Smooth muscle cell (in vitro differentiated cells): ENCODE measurements around the gene UMPS. TPM values are rescaled to one million over a fixed set of nuclear protein-coding genes. Genes with fewer than 3 reads are reported as not detected.

Experiments used
- DNase-seq: peaks from one replicate; lab custom pipeline; 2025; ENCODE audit not compliant: unreplicated experiment; lab: John Stamatoyannopoulos, UW
- H2AFZ ChIP-seq: fragments of 200-600 bp; sonication (generic); 2 replicates; pipeline ENCODE4 v1.6.0; 2016; ENCODE audit warnings: antibody characterized with exemption, low read depth, mild to moderate bottlenecking
- H3F3A ChIP-seq: fragments of 200-600 bp; sonication (generic); 2 replicates; pipeline ENCODE4 v1.6.0; 2017; ENCODE audit warnings: antibody characterized with exemption, low read depth
- H3K27ac ChIP-seq: fragments of 200-600 bp; sonication (generic); 2 replicates; pipeline ENCODE4 v1.5.1; 2016; ENCODE audit warnings: low read depth, mild to moderate bottlenecking
- H3K27me3 ChIP-seq: fragments of 200-600 bp; sonication (generic); 2 replicates; pipeline ENCODE4 v1.6.1; 2016; ENCODE audit warnings: low read depth, mild to moderate bottlenecking
- H3K36me3 ChIP-seq: fragments of 200-600 bp; sonication (generic); 2 replicates; pipeline ENCODE4 v1.5.1; 2016; ENCODE audit warnings: low read depth
- H3K4me1 ChIP-seq: fragments of 200-600 bp; sonication (generic); 2 replicates; pipeline ENCODE4 v1.5.1; 2016; ENCODE audit warnings: low read depth
- H3K4me2 ChIP-seq: fragments of 200-600 bp; sonication (generic); 2 replicates; pipeline ENCODE4 v1.6.0; 2016; ENCODE audit warnings: mild to moderate bottlenecking
- H3K4me3 ChIP-seq: fragments of 200-600 bp; sonication (generic); 2 replicates; pipeline ENCODE4 v1.5.1; 2016; ENCODE audit warnings: mild to moderate bottlenecking
- H3K79me2 ChIP-seq: fragments of 200-600 bp; sonication (generic); 2 replicates; pipeline ENCODE4 v1.6.0; 2016; ENCODE audit warnings: low read depth, mild to moderate bottlenecking
- H3K9ac ChIP-seq: fragments of 200-600 bp; sonication (generic); 2 replicates; pipeline ENCODE4 v1.6.0; 2016; ENCODE audit warnings: low read depth
- H3K9me3 ChIP-seq: fragments of 200-600 bp; sonication (generic); replicated peaks from 2 replicates; pipeline ENCODE4 v1.5.1; 2016; ENCODE audit warnings: low read depth
- H4K20me1 ChIP-seq: fragments of 200-600 bp; sonication (generic); 2 replicates; pipeline ENCODE4 v1.6.0; 2016; ENCODE audit warnings: low read depth
- CTCF ChIP-seq: fragments of 200-600 bp; sonication (generic); IDR thresholded peaks from 2 replicates; pipeline ENCODE4 v1.5.1; 2017; ENCODE audit warnings: borderline replicate concordance, mild to moderate bottlenecking, antibody characterized with exemption; ENCODE audit not compliant: insufficient read depth, poor library complexity, severe bottlenecking
- WGBS: methylation state at CpG from one replicate; pipeline ENCODE4 v1.1.7; 2016; ENCODE audit warnings: low lambda C conversion rate; 5-methylcytosine and 5-hydroxymethylcytosine counted together
- polyA plus RNA-seq: library from polyadenylated mRNA; unstranded; fragments of >200 nt; fragmentation: Nextera tagmentation; extraction: Ambion mirVana; gene quantifications from 2 replicates; pipeline ENCODE4 v1.2.1, GENCODE V29; 2016
- total RNA-seq: library from RNA; depleted of rRNA; stranded (reverse); fragments of >200 nt; gene quantifications from 2 replicates; pipeline ENCODE4 v1.2.3, GENCODE V29; 2014

UMPS gene
- total and polyA plus RNA-seq, 2 experiments from 2014 or later = 22.3 to 79.2 TPM

- Histone ChIP-seq H2AFZ (no peak overlapping the region), H3K27ac (no peak overlapping the region), H3K4me1 (peaks cover 17% of the 10 kb centered on the region), H3K9ac (no peak overlapping the region), H3F3A (peaks cover 26% of the 10 kb centered on the region), H3K36me3 (no peaks in the 10 kb centered on the region), H3K79me2 (no peaks in the 10 kb centered on the region), H3K27me3 (no peaks in the 10 kb centered on the region), H3K9me3 (no peaks in the 10 kb centered on the region), H3K4me3 (no peak overlapping the region), H4K20me1 (no peaks in the 10 kb centered on the region), H3K4me2 (no peak overlapping the region)
- no peak for DNase-seq
- TF ChIP-seq CTCF = peak; percentile 25
- 76% methylated on average over 7 of the region's 7 CpGs for WGBS
Measured at GRCh38 chr3:124768812-124769211, 38.6 kb downstream of the UMPS start.

GRCh38 chr3:124769462-124769861 is 39.2 kb downstream of the UMPS start:
- Histone ChIP-seq H3K36me3 (no peaks in the 10 kb centered on the region), H3F3A (peaks cover 26% of the 10 kb centered on the region), H3K4me1 (peaks cover 18% of the 10 kb centered on the region), H3K9me3 (no peaks in the 10 kb centered on the region), H4K20me1 (no peaks in the 10 kb centered on the region), H3K9ac (no peak overlapping the region), H3K27me3 (no peaks in the 10 kb centered on the region), H2AFZ (no peak overlapping the region), H3K4me3 (no peak overlapping the region), H3K27ac (peak overlapping the region; percentile 71), H3K4me2 (peak overlapping the region; percentile 64), H3K79me2 (no peaks in the 10 kb centered on the region)
- WGBS = 88% methylated on average over 9 of the region's 9 CpGs
- DNase-seq = no peak
- no peak for TF ChIP-seq CTCF

GRCh38 chr3:124770336-124771082 is 40.3 kb downstream of the UMPS start:
- Histone ChIP-seq H3K79me2 (no peaks in the 10 kb centered on the region), H4K20me1 (no peaks in the 10 kb centered on the region), H3K27ac (peak overlapping the region; percentile 71), H2AFZ (no peak overlapping the region), H3K9me3 (no peaks in the 10 kb centered on the region), H3K27me3 (no peaks in the 10 kb centered on the region), H3K36me3 (no peaks in the 10 kb centered on the region), H3K4me1 (peaks cover 23% of the 10 kb centered on the region), H3K4me2 (peak overlapping the region; percentile 64), H3K9ac (no peak overlapping the region), H3F3A (peaks cover 26% of the 10 kb centered on the region), H3K4me3 (no peak overlapping the region)
- DNase-seq = peak; percentile 61
- no peak for TF ChIP-seq CTCF
- 19% methylated on average over 8 of the region's 10 CpGs for WGBS

- Histone ChIP-seq H3F3A (peaks cover 26% of the 10 kb centered on the region), H3K4me3 (no peak overlapping the region), H3K4me1 (peaks cover 23% of the 10 kb centered on the region), H3K9ac (no peak overlapping the region), H2AFZ (no peak overlapping the region), H3K27me3 (no peaks in the 10 kb centered on the region), H3K4me2 (peak overlapping the region; percentile 64), H3K36me3 (no peaks in the 10 kb centered on the region), H3K9me3 (no peaks in the 10 kb centered on the region), H4K20me1 (no peaks in the 10 kb centered on the region), H3K79me2 (no peaks in the 10 kb centered on the region), H3K27ac (peak overlapping the region; percentile 71)
- TF ChIP-seq CTCF = no peak
- WGBS = 22% methylated on average over 2 of the region's 2 CpGs
- no peak for DNase-seq
Measured at GRCh38 chr3:124771083-124771445, 40.8 kb downstream of the UMPS start.
